Measurements from ENCODE around the gene CLINT1. TPM values are rescaled to one million over a fixed set of nuclear protein-coding genes. Genes with fewer than 3 reads are reported as not detected.
"Not testable (repeated sequence)": the region's sequence is repeated elsewhere in the genome, so short reads cannot be mapped to it uniquely, and the experiment has no call there.

CLINT1 gene
- total RNA-seq, 4 donors from 2014 or later, result 48.3 to 84.6 (median 61.7) TPM

- Histone ChIP-seq H3K27me3 (no peaks in the 10 kb centered on the region), H3K4me3 (no peak overlapping the region), H3K36me3 (no peaks in the 10 kb centered on the region), H3K27ac (no peak overlapping the region), H3K9me3 (peaks cover 0 to 7% (median 0%) of the 10 kb centered on the region in 4 donors), H3K4me1 (no peaks in the 10 kb centered on the region)
- no peak for DNase-seq (ENCODE audit: low spot score in 2 of 2)
- TF ChIP-seq POLR2A (IDR thresholded peaks at IDR 0.05) (no peak), CTCF (IDR thresholded peaks at IDR 0.05) (no peak), EP300 (IDR thresholded peaks at IDR 0.05) (no peak)
- WGBS, 2 donors, result 86 to 96% methylated on average over 18 to 27 of the region's 27 CpGs
These were observed 27.9 kb upstream of the CLINT1 start for GRCh38 chr5:157886796-157887380.

- 68 to 87% methylated on average over 1 of the region's 1 CpG for WGBS, 2 donors
- not testable (repeated sequence) for H3K4me1 ChIP-seq; H3K4me3 ChIP-seq; H3K36me3 ChIP-seq; H3K27me3 ChIP-seq; H3K9me3 ChIP-seq; H3K27ac ChIP-seq; DNase-seq (ENCODE audit: low spot score in 2 of 2)
These were observed 26.1 kb upstream of the CLINT1 start for GRCh38 chr5:157885051-157885450.

GRCh38 chr5:157881498-157881897, 22.6 kb upstream of the CLINT1 start:
- DNase-seq (ENCODE audit: low spot score in 2 of 2); H3K27me3 ChIP-seq; H3K9me3 ChIP-seq; H3K27ac ChIP-seq; H3K4me3 ChIP-seq; H3K36me3 ChIP-seq; H3K4me1 ChIP-seq: not testable (repeated sequence)
- WGBS, 2 donors, result 68 to 77% methylated on average over 7 of the region's 7 CpGs

- no peak for TF ChIP-seq EP300 (IDR thresholded peaks at IDR 0.05)
- TF ChIP-seq POLR2A (IDR thresholded peaks at IDR 0.05), result no peak
- TF ChIP-seq CTCF (IDR thresholded peaks at IDR 0.05), result no peak
- Histone ChIP-seq H3K27me3 (no peaks in the 10 kb centered on the region), H3K9me3 (no peaks in the 10 kb centered on the region), H3K4me1 (no peaks in the 10 kb centered on the region), H3K4me3 (no peak overlapping the region), H3K27ac (no peak overlapping the region), H3K36me3 (no peaks in the 10 kb centered on the region)
- WGBS, 2 donors, result 90 to 94% methylated on average over 2 of the region's 2 CpGs
- DNase-seq (ENCODE audit: low spot score in 2 of 2), result no peak
These were observed 18.9 kb upstream of the CLINT1 start for GRCh38 chr5:157877821-157878220.

GRCh38 chr5:157874861-157875260, 15.9 kb upstream of the CLINT1 start:
- TF ChIP-seq EP300 (IDR thresholded peaks at IDR 0.05), result no peak
- no peak for TF ChIP-seq POLR2A (IDR thresholded peaks at IDR 0.05)
- no peak for TF ChIP-seq CTCF (IDR thresholded peaks at IDR 0.05)
- no peak for DNase-seq (ENCODE audit: low spot score in 2 of 2)
- no peaks in the 10 kb centered on the region for H3K36me3 ChIP-seq
- no peaks in the 10 kb centered on the region for H3K9me3 ChIP-seq
- no peak overlapping the region for H3K4me3 ChIP-seq
- no peaks in the 10 kb centered on the region for H3K27me3 ChIP-seq
- WGBS, 2 donors, result 85 to 90% methylated on average over 5 of the region's 5 CpGs
- H3K4me1 ChIP-seq, result peaks cover 0 to 3% (median 0%) of the 10 kb centered on the region in 4 donors
- no peak overlapping the region for H3K27ac ChIP-seq

- Histone ChIP-seq H3K27me3 (no peaks in the 10 kb centered on the region), H3K4me1 (peaks cover 0 to 3% (median 0%) of the 10 kb centered on the region in 4 donors), H3K4me3 (no peak overlapping the region), H3K27ac (no peak overlapping the region), H3K36me3 (no peaks in the 10 kb centered on the region), H3K9me3 (no peaks in the 10 kb centered on the region)
- WGBS, 2 donors, result 57 to 59% methylated on average over 7 of the region's 7 CpGs
- TF ChIP-seq CTCF (IDR thresholded peaks at IDR 0.05), result no peak
- TF ChIP-seq POLR2A (IDR thresholded peaks at IDR 0.05), result no peak
- DNase-seq (ENCODE audit: low spot score in 2 of 2), result no peak
These were observed 12.2 kb upstream of the CLINT1 start for GRCh38 chr5:157870837-157871834.

Measured in tibial nerve (tissue), 4 donors.